ENCODE measurements around the gene KASH5.

GRCh38 chr19:49450405-49450804 lies 62.4 kb downstream of the KASH5 start:
- TF ChIP-seq PHF8 (CRISPR knock-in tag; IDR thresholded peaks at IDR 0.05) (no peak), CTCF (CRISPR knock-in tag; IDR thresholded peaks at IDR 0.05) (no peak), ZNF296 (CRISPR knock-in tag; conservative IDR thresholded peaks at IDR 0.05) (no peak), SRSF9 (IDR thresholded peaks at IDR 0.05; ENCODE audit: borderline replicate concordance, insufficient read depth, low read depth, low read length, poor library complexity, severe bottlenecking) (no peak), SOX13 (IDR thresholded peaks at IDR 0.05) (no peak), SOX13 (CRISPR knock-in tag; conservative IDR thresholded peaks at IDR 0.05 in 1 of 2, IDR thresholded peaks at IDR 0.05 in 1 of 2) (no peak), NR3C1 (CRISPR knock-in tag; IDR thresholded peaks at IDR 0.05) (no peak), ELF4 (CRISPR knock-in tag; IDR thresholded peaks at IDR 0.05; ENCODE audit: borderline replicate concordance) (no peak), E2F1 (CRISPR knock-in tag; IDR thresholded peaks at IDR 0.05) (no peak), ZNF274 (CRISPR knock-in tag; IDR thresholded peaks at IDR 0.05) (no peak), KDM1A (CRISPR knock-in tag; IDR thresholded peaks at IDR 0.05) (no peak), CHD4 (IDR thresholded peaks at IDR 0.05; ENCODE audit: borderline replicate concordance, low read length) (no peak), CC2D1A (CRISPR knock-in tag; IDR thresholded peaks at IDR 0.05) (no peak), EZH2 (conservative IDR thresholded peaks at IDR 0.05; ENCODE audit: low read depth, low read length) (no peak), POLR2AphosphoS5 (IDR thresholded peaks at IDR 0.05; ENCODE audit: low read depth, low read length) (no peak)

Data from HepG2 (cell line).